Measurements from ENCODE around the gene CDH10.

CDH10 gene

GRCh38 chr5:24644761-24645160 is at the start of gene CDH10:
Gene CDH10 (minus strand): TSS chr5:24644978. CDS start chr5:24593490, 51,488 bp downstream.
- DNase-seq (ENCODE audit: low read depth) = no peak

- no peak for DNase-seq (ENCODE audit: low read depth)
Measured at GRCh38 chr5:24693609-24694008, 48.8 kb upstream of the CDH10 start.

- DNase-seq (ENCODE audit: low read depth) = no peak
Measured at GRCh38 chr5:24691074-24691473, 46.3 kb upstream of the CDH10 start.

- no peak for DNase-seq (ENCODE audit: low read depth)
Measured at GRCh38 chr5:24681106-24681505, 36.3 kb upstream of the CDH10 start.

- DNase-seq (ENCODE audit: low read depth) = no peak
Measured at GRCh38 chr5:24668050-24668449, 23.3 kb upstream of the CDH10 start.

- DNase-seq (ENCODE audit: low read depth) = no peak
Measured at GRCh38 chr5:24649531-24649930, 4.8 kb upstream of the CDH10 start.

- DNase-seq (ENCODE audit: low read depth) = no peak
Measured at GRCh38 chr5:24646915-24647314, 2.1 kb upstream of the CDH10 start.

- no peak for DNase-seq (ENCODE audit: low read depth)
Measured at GRCh38 chr5:24645483-24645882, 705 bp upstream of the CDH10 start.

GRCh38 chr5:24643880-24644279 is 898 bp downstream of the CDH10 start:
- no peak for DNase-seq (ENCODE audit: low read depth)

- DNase-seq (ENCODE audit: low read depth) = no peak
Measured at GRCh38 chr5:24643156-24643555, 1.6 kb downstream of the CDH10 start.

- no peak for DNase-seq (ENCODE audit: low read depth)
Measured at GRCh38 chr5:24642022-24642421, 2.8 kb downstream of the CDH10 start.

- DNase-seq (ENCODE audit: low read depth) = no peak
Measured at GRCh38 chr5:24635209-24635608, 9.6 kb downstream of the CDH10 start.

GRCh38 chr5:24633715-24634325 is 11.0 kb downstream of the CDH10 start:
- DNase-seq (ENCODE audit: low read depth) = no peak

GRCh38 chr5:24632353-24632752 is 12.4 kb downstream of the CDH10 start:
- DNase-seq (ENCODE audit: low read depth) = no peak

GRCh38 chr5:24630918-24631317 is 13.9 kb downstream of the CDH10 start:
- DNase-seq (ENCODE audit: low read depth) = no peak

GRCh38 chr5:24629798-24630197 is 15.0 kb downstream of the CDH10 start:
- no peak for DNase-seq (ENCODE audit: low read depth)

- no peak for DNase-seq (ENCODE audit: low read depth)
Measured at GRCh38 chr5:24624872-24625271, 19.9 kb downstream of the CDH10 start.

GRCh38 chr5:24623624-24624023 is 21.2 kb downstream of the CDH10 start:
- DNase-seq (ENCODE audit: low read depth) = no peak

GRCh38 chr5:24623031-24623430 is 21.7 kb downstream of the CDH10 start:
- no peak for DNase-seq (ENCODE audit: low read depth)

- no peak for DNase-seq (ENCODE audit: low read depth)
Measured at GRCh38 chr5:24621792-24622191, 23.0 kb downstream of the CDH10 start.

- no peak for DNase-seq (ENCODE audit: low read depth)
Measured at GRCh38 chr5:24616566-24616965, 28.2 kb downstream of the CDH10 start.

- no peak for DNase-seq (ENCODE audit: low read depth)
Measured at GRCh38 chr5:24615159-24615558, 29.6 kb downstream of the CDH10 start.

- DNase-seq (ENCODE audit: low read depth) = no peak
Measured at GRCh38 chr5:24609706-24610105, 35.1 kb downstream of the CDH10 start.

GRCh38 chr5:24606971-24607370 is 37.8 kb downstream of the CDH10 start:
- DNase-seq (ENCODE audit: low read depth) = no peak

- DNase-seq (ENCODE audit: low read depth) = no peak
Measured at GRCh38 chr5:24602188-24602587, 42.6 kb downstream of the CDH10 start.

Measured in stimulated activated CD4-positive, alpha-beta T cell treated with anti-CD3 and anti-CD28 coated beads, Interleukin-2, amount 100 ng/mL, for 4 hours (primary cell).